Thoracic aorta (tissue), 2 donors: Measurements from ENCODE around the gene BICRAL. TPM values are rescaled to one million over a fixed set of nuclear protein-coding genes. Genes with fewer than 3 reads are reported as not detected.

ENCODE experiments used
- ATAC-seq: fragments of 150-250 bp; one replicate; pipeline ENCODE4 v1.8.0; 2017; ENCODE audit warnings: low read depth; ENCODE audit not compliant: insufficient number of reproducible peaks, low FRiP score
- DNase-seq: peaks from one replicate; pipeline ENCODE4 v3.0.0-alpha.2; 2020; ENCODE audit warnings: low spot score
- H3K27ac ChIP-seq, 2 donors: fragments of 200-600 bp; sonication (generic); 1 replicate in 1 of 2; 2 replicates in 1 of 2; pipeline ENCODE4 v1.5.1; 2016; ENCODE audit warnings: mild to moderate bottlenecking in 2 of 2, moderate library complexity in 2 of 2
- H3K27me3 ChIP-seq: fragments of 200-600 bp; sonication (generic); replicated peaks from 2 replicates; pipeline ENCODE4 v1.6.0; 2016; ENCODE audit warnings: mild to moderate bottlenecking; ENCODE audit not compliant: insufficient read depth
- H3K36me3 ChIP-seq: fragments of 200-600 bp; sonication (generic); one replicate; pipeline ENCODE4 v1.5.1; 2016
- H3K4me1 ChIP-seq, 2 donors: fragments of 200-600 bp; sonication (generic); 1 replicate in 1 of 2; 2 replicates in 1 of 2; pipeline versions ENCODE4 v1.5.1 to v1.6.0; 2016; ENCODE audit warnings: low read depth in 2 of 2, mild to moderate bottlenecking in 1 of 2; ENCODE audit not compliant: control insufficient read depth in 1 of 2
- H3K4me3 ChIP-seq: fragments of 200-600 bp; sonication (generic); 2 replicates; pipeline ENCODE4 v1.5.1; 2016; ENCODE audit warnings: mild to moderate bottlenecking
- H3K9me3 ChIP-seq: fragments of 200-600 bp; sonication (generic); 2 replicates; pipeline ENCODE4 v1.5.1; 2016
- CTCF ChIP-seq: fragments of 200-600 bp; sonication (generic); IDR thresholded peaks from one replicate; pipeline ENCODE4 v1.5.1; 2019; ENCODE audit warnings: antibody characterized with exemption
- total RNA-seq, 2 donors: library from RNA; depleted of rRNA; stranded (reverse); fragments of >200 nt; gene quantifications; one replicate each; pipeline versions ENCODE4 v1.1.0 to v1.2.3, GENCODE V29; 2016

Gene BICRAL
- total RNA-seq, 2 donors from 2014 or later = 16.5 to 18.8 TPM

GRCh38 chr6:42758756-42759430, 23.0 kb upstream of the BICRAL start:
- Histone ChIP-seq H3K4me3 (no peak overlapping the region), H3K36me3 (peaks cover 2% of the 10 kb centered on the region), H3K9me3 (no peaks in the 10 kb centered on the region), H3K4me1 (no peaks in the 10 kb centered on the region), H3K27me3 (no peaks in the 10 kb centered on the region), H3K27ac (no peak overlapping the region)
- no peak for TF ChIP-seq CTCF
- no peak for DNase-seq
- ATAC-seq = no peak

- Histone ChIP-seq H3K36me3 (peaks cover 2% of the 10 kb centered on the region), H3K27me3 (no peaks in the 10 kb centered on the region), H3K4me3 (no peak overlapping the region), H3K4me1 (no peaks in the 10 kb centered on the region), H3K9me3 (no peaks in the 10 kb centered on the region), H3K27ac (no peak overlapping the region)
- DNase-seq = no peak
- TF ChIP-seq CTCF = no peak
- ATAC-seq = no peak
Measured at GRCh38 chr6:42761287-42762067, 20.4 kb upstream of the BICRAL start.

- H3K36me3 ChIP-seq = peaks cover 2% of the 10 kb centered on the region
- no peak for DNase-seq
- TF ChIP-seq CTCF = no peak
Measured at GRCh38 chr6:42762426-42762859, 19.4 kb upstream of the BICRAL start.

GRCh38 chr6:42762950-42763349, 18.9 kb upstream of the BICRAL start:
- H3K36me3 ChIP-seq = peaks cover 2% of the 10 kb centered on the region
- ATAC-seq (no peak), DNase-seq (no peak)
- H3K9me3 ChIP-seq = no peaks in the 10 kb centered on the region
- H3K4me3 ChIP-seq = no peak overlapping the region
- no peak for TF ChIP-seq CTCF
- H3K27ac ChIP-seq = no peak overlapping the region
- no peaks in the 10 kb centered on the region for H3K4me1 ChIP-seq
- no peaks in the 10 kb centered on the region for H3K27me3 ChIP-seq

More at GRCh38 chr6:42762426-42762859, 19.4 kb upstream of the BICRAL start:
- no peak overlapping the region for H3K4me3 ChIP-seq
- no peaks in the 10 kb centered on the region for H3K27me3 ChIP-seq
- no peaks in the 10 kb centered on the region for H3K4me1 ChIP-seq
- no peak for ATAC-seq
- H3K9me3 ChIP-seq = no peaks in the 10 kb centered on the region
- no peak overlapping the region for H3K27ac ChIP-seq

GRCh38 chr6:42764911-42765648, 16.8 kb upstream of the BICRAL start:
- H3K9me3 ChIP-seq = no peaks in the 10 kb centered on the region
- TF ChIP-seq CTCF = no peak
- no peak for ATAC-seq

More at GRCh38 chr6:42764911-42765648, 16.8 kb upstream of the BICRAL start:
- Histone ChIP-seq H3K36me3 (peaks cover 2% of the 10 kb centered on the region), H3K4me1 (no peaks in the 10 kb centered on the region), H3K27ac (no peak overlapping the region), H3K4me3 (no peak overlapping the region), H3K27me3 (no peaks in the 10 kb centered on the region)
- DNase-seq = no peak
